Measurements from ENCODE around the gene CDC123.

DNA sequence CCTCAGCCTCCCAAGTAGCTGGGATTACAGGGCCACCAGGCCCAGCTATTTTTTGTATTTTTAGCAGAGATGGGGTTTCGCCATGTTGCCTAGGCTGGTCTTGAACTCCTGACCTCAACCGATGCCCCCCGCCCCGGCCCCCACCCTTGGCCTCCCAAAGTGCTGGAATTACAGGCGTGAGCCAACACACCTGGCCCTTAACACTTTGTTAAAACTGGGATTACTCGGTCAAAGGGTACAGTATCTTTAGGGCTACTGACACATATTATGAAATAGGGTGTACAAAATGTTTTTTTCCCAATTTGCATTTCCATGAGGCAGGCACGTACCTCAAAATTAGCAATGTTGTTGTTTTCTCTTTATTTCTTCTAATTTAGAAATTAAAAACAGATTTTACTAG is 11.8 kb upstream of the CDC123 start:
- TF ChIP-seq, protein P1, sequence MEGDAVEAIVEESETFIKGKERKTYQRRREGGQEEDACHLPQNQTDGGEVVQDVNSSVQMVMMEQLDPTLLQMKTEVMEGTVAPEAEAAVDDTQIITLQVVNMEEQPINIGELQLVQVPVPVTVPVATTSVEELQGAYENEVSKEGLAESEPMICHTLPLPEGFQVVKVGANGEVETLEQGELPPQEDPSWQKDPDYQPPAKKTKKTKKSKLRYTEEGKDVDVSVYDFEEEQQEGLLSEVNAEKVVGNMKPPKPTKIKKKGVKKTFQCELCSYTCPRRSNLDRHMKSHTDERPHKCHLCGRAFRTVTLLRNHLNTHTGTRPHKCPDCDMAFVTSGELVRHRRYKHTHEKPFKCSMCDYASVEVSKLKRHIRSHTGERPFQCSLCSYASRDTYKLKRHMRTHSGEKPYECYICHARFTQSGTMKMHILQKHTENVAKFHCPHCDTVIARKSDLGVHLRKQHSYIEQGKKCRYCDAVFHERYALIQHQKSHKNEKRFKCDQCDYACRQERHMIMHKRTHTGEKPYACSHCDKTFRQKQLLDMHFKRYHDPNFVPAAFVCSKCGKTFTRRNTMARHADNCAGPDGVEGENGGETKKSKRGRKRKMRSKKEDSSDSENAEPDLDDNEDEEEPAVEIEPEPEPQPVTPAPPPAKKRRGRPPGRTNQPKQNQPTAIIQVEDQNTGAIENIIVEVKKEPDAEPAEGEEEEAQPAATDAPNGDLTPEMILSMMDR (IDR thresholded peaks at IDR 0.05; ENCODE audit: insufficient read depth, low read length), result no peak
- TF ChIP-seq GABPA (IDR thresholded peaks at IDR 0.05; ENCODE audit: low read depth), result no peak
- TF ChIP-seq POLR2AphosphoS5 (IDR thresholded peaks at IDR 0.05; ENCODE audit: low read depth), result no peak
- TF ChIP-seq, protein P2, sequence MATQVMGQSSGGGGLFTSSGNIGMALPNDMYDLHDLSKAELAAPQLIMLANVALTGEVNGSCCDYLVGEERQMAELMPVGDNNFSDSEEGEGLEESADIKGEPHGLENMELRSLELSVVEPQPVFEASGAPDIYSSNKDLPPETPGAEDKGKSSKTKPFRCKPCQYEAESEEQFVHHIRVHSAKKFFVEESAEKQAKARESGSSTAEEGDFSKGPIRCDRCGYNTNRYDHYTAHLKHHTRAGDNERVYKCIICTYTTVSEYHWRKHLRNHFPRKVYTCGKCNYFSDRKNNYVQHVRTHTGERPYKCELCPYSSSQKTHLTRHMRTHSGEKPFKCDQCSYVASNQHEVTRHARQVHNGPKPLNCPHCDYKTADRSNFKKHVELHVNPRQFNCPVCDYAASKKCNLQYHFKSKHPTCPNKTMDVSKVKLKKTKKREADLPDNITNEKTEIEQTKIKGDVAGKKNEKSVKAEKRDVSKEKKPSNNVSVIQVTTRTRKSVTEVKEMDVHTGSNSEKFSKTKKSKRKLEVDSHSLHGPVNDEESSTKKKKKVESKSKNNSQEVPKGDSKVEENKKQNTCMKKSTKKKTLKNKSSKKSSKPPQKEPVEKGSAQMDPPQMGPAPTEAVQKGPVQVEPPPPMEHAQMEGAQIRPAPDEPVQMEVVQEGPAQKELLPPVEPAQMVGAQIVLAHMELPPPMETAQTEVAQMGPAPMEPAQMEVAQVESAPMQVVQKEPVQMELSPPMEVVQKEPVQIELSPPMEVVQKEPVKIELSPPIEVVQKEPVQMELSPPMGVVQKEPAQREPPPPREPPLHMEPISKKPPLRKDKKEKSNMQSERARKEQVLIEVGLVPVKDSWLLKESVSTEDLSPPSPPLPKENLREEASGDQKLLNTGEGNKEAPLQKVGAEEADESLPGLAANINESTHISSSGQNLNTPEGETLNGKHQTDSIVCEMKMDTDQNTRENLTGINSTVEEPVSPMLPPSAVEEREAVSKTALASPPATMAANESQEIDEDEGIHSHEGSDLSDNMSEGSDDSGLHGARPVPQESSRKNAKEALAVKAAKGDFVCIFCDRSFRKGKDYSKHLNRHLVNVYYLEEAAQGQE (IDR thresholded peaks at IDR 0.05; ENCODE audit: insufficient replicate concordance, low read depth), result no peak
- TF ChIP-seq SPI1 (IDR thresholded peaks at IDR 0.05; ENCODE audit: borderline replicate concordance, low read depth), result no peak
